H1 (cell line): ENCODE data around the gene NOTCH2. TPM values are rescaled to one million over a fixed set of nuclear protein-coding genes. Genes with fewer than 3 reads are reported as not detected.

Source experiments
- BRCA1 ChIP-seq: IDR thresholded peaks from 2 replicates; pipeline ENCODE4 v1.6.1; 2012; ENCODE audit warnings: low read depth, low read length, improper control_type of control experiment
- CTCF ChIP-seq, 3 experiments: IDR thresholded peaks; 1 replicate in 2 of 3; 2 replicates in 1 of 3; pipeline versions ENCODE4 v1.5.1 to v1.6.1; 2011; ENCODE audit warnings: low read length in 3 of 3, mild to moderate bottlenecking in 3 of 3, inconsistent platforms in 2 of 3, low read depth in 1 of 3, moderate library complexity in 1 of 3; ENCODE audit not compliant: insufficient read depth in 1 of 3; ENCODE audit errors: control extremely low read depth in 1 of 3
- KDM1A ChIP-seq: fragments of 200-600, 300-600 bp; sonication (generic); IDR thresholded peaks from 2 replicates; pipeline ENCODE4 v1.7.1; 2016; ENCODE audit warnings: mild to moderate bottlenecking, low read length, borderline replicate concordance
- SAP30 ChIP-seq: fragments of 300-600 bp; sonication (generic); IDR thresholded peaks from 2 replicates; pipeline ENCODE4 v1.7.1; 2012; ENCODE audit warnings: low read length, moderate library complexity, mild to moderate bottlenecking, inconsistent platforms; ENCODE audit not compliant: insufficient read depth, insufficient replicate concordance
- polyA plus RNA-seq, 7 experiments: library from polyadenylated mRNA; depleted of rRNA in 3 of 7; stranded (reverse) in 5 of 7; unstranded in 2 of 7; fragments of >200 nt in 5 of 7; fragments of 200-250 nt in 2 of 7; gene quantifications; 1 replicate in 5 of 7; 2 replicates in 1 of 7; 4 replicates in 1 of 7; pipeline versions ENCODE4 v1.2.1 to v1.2.3, GENCODE V29; 2011 to 2013; ENCODE audit warnings: missing spikeins in 2 of 7, mixed read lengths in 2 of 7
- total RNA-seq: library from RNA; stranded (reverse); fragmentation: NEBNext Ultra II Directional; extraction: Animal tissue kit (Norgen Biotek cat#: 25700); gene quantifications from 2 replicates; pipeline ENCODE4 v1.2.1, GENCODE V29; 2021
- TF ChIP-seq, protein P1 (sequence below): fragments of 300-600 bp; sonication (generic); IDR thresholded peaks from 2 replicates; pipeline ENCODE4 v1.7.1; 2012; ENCODE audit warnings: low read length, moderate library complexity, mild to moderate bottlenecking, inconsistent platforms; ENCODE audit not compliant: insufficient replicate concordance

Gene NOTCH2
- total and polyA plus RNA-seq, 2 of the 8 experiments (the other 6 are each of a cell fraction or from before 2014, with no cell fraction given), result 17.7 to 63.0 TPM

GRCh38 chr1:119946724-119947123 is 122.7 kb downstream of the NOTCH2 start (continued):
- TF ChIP-seq, protein P1, sequence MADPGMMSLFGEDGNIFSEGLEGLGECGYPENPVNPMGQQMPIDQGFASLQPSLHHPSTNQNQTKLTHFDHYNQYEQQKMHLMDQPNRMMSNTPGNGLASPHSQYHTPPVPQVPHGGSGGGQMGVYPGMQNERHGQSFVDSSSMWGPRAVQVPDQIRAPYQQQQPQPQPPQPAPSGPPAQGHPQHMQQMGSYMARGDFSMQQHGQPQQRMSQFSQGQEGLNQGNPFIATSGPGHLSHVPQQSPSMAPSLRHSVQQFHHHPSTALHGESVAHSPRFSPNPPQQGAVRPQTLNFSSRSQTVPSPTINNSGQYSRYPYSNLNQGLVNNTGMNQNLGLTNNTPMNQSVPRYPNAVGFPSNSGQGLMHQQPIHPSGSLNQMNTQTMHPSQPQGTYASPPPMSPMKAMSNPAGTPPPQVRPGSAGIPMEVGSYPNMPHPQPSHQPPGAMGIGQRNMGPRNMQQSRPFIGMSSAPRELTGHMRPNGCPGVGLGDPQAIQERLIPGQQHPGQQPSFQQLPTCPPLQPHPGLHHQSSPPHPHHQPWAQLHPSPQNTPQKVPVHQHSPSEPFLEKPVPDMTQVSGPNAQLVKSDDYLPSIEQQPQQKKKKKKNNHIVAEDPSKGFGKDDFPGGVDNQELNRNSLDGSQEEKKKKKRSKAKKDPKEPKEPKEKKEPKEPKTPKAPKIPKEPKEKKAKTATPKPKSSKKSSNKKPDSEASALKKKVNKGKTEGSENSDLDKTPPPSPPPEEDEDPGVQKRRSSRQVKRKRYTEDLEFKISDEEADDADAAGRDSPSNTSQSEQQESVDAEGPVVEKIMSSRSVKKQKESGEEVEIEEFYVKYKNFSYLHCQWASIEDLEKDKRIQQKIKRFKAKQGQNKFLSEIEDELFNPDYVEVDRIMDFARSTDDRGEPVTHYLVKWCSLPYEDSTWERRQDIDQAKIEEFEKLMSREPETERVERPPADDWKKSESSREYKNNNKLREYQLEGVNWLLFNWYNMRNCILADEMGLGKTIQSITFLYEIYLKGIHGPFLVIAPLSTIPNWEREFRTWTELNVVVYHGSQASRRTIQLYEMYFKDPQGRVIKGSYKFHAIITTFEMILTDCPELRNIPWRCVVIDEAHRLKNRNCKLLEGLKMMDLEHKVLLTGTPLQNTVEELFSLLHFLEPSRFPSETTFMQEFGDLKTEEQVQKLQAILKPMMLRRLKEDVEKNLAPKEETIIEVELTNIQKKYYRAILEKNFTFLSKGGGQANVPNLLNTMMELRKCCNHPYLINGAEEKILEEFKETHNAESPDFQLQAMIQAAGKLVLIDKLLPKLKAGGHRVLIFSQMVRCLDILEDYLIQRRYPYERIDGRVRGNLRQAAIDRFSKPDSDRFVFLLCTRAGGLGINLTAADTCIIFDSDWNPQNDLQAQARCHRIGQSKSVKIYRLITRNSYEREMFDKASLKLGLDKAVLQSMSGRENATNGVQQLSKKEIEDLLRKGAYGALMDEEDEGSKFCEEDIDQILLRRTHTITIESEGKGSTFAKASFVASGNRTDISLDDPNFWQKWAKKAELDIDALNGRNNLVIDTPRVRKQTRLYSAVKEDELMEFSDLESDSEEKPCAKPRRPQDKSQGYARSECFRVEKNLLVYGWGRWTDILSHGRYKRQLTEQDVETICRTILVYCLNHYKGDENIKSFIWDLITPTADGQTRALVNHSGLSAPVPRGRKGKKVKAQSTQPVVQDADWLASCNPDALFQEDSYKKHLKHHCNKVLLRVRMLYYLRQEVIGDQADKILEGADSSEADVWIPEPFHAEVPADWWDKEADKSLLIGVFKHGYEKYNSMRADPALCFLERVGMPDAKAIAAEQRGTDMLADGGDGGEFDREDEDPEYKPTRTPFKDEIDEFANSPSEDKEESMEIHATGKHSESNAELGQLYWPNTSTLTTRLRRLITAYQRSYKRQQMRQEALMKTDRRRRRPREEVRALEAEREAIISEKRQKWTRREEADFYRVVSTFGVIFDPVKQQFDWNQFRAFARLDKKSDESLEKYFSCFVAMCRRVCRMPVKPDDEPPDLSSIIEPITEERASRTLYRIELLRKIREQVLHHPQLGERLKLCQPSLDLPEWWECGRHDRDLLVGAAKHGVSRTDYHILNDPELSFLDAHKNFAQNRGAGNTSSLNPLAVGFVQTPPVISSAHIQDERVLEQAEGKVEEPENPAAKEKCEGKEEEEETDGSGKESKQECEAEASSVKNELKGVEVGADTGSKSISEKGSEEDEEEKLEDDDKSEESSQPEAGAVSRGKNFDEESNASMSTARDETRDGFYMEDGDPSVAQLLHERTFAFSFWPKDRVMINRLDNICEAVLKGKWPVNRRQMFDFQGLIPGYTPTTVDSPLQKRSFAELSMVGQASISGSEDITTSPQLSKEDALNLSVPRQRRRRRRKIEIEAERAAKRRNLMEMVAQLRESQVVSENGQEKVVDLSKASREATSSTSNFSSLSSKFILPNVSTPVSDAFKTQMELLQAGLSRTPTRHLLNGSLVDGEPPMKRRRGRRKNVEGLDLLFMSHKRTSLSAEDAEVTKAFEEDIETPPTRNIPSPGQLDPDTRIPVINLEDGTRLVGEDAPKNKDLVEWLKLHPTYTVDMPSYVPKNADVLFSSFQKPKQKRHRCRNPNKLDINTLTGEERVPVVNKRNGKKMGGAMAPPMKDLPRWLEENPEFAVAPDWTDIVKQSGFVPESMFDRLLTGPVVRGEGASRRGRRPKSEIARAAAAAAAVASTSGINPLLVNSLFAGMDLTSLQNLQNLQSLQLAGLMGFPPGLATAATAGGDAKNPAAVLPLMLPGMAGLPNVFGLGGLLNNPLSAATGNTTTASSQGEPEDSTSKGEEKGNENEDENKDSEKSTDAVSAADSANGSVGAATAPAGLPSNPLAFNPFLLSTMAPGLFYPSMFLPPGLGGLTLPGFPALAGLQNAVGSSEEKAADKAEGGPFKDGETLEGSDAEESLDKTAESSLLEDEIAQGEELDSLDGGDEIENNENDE, result no peak
- no peak for TF ChIP-seq CTCF (IDR thresholded peaks at IDR 0.05; ENCODE audit: control extremely low read depth in 1 of 3, insufficient read depth in 1 of 3, low read depth in 1 of 3, low read length in 3 of 3)
- no peak for TF ChIP-seq SAP30
- no peak for TF ChIP-seq BRCA1
- no peak for TF ChIP-seq KDM1A
